Measurements from ENCODE around the gene EFNA2.

EFNA2 gene

GRCh38 chr19:1272423-1273262 lies 13.0 kb upstream of the EFNA2 start:
- DNase-seq = no peak

- DNase-seq = peak in 1 of 3 donors; percentile 27
Measured at GRCh38 chr19:1273263-1274041, 12.2 kb upstream of the EFNA2 start.

GRCh38 chr19:1274081-1274851 lies 11.4 kb upstream of the EFNA2 start:
- DNase-seq = no peak

GRCh38 chr19:1274852-1275259 lies 10.8 kb upstream of the EFNA2 start:
- DNase-seq = no peak

- DNase-seq = peak; percentile 98 to 99 (median 98)
Measured at GRCh38 chr19:1275260-1275975, 10.3 kb upstream of the EFNA2 start, which contains the start of gene FAM174C. Gene FAM174C (plus strand): TSS chr19:1275530. CDS start chr19:1275550, 20 bp downstream.

- DNase-seq = no peak
Measured at GRCh38 chr19:1275976-1276627, 9.6 kb upstream of the EFNA2 start.

- no peak for DNase-seq
Measured at GRCh38 chr19:1276628-1277022, 9.0 kb upstream of the EFNA2 start.

- no peak for DNase-seq
Measured at GRCh38 chr19:1277061-1277460, 8.6 kb upstream of the EFNA2 start.

- no peak for DNase-seq
Measured at GRCh38 chr19:1278074-1278473, 7.6 kb upstream of the EFNA2 start.

- no peak for DNase-seq
Measured at GRCh38 chr19:1278713-1279660, 6.7 kb upstream of the EFNA2 start.

- peak; percentile 86 to 90 (median 89) for DNase-seq
Measured at GRCh38 chr19:1279782-1280341, 5.8 kb upstream of the EFNA2 start.

GRCh38 chr19:1280636-1281568 lies 4.8 kb upstream of the EFNA2 start:
- no peak for DNase-seq

GRCh38 chr19:1281569-1282287 lies 3.9 kb upstream of the EFNA2 start:
- DNase-seq = no peak

GRCh38 chr19:1282588-1283206 lies 3.0 kb upstream of the EFNA2 start:
- no peak for DNase-seq

GRCh38 chr19:1283207-1283916 lies 2.3 kb upstream of the EFNA2 start:
- no peak for DNase-seq

- no peak for DNase-seq
Measured at GRCh38 chr19:1283917-1284292, 1.8 kb upstream of the EFNA2 start.

- DNase-seq = no peak
Measured at GRCh38 chr19:1284293-1284978, 1.2 kb upstream of the EFNA2 start.

All from suppressor macrophage treated with lipopolysaccharide for 1 hour (primary cell).